ENCODE measurements around the gene STPG3.

GRCh38 chr9:137255448-137256114 is 4.5 kb downstream of the STPG3 start:
- TF ChIP-seq CTCF (IDR thresholded peaks at IDR 0.05) (no peak), POLR2A (IDR thresholded peaks at IDR 0.05) (no peak), POLR2AphosphoS5 (IDR thresholded peaks at IDR 0.05) (no peak), EP300 (IDR thresholded peaks at IDR 0.05) (no peak)
